ENCODE measurements around the gene TYMS. TPM values are rescaled to one million over a fixed set of nuclear protein-coding genes. Genes with fewer than 3 reads are reported as not detected.

Gene TYMS
- total and polyA plus RNA-seq, 8 donors, result 1.3 to 6.9 (median 2.8) TPM

GRCh38 chr18:655445-655844 lies 2.0 kb upstream of the TYMS start:
- no peak overlapping the region for H3K4me3 ChIP-seq
- FAIRE-seq, result no peak

GRCh38 chr18:658001-658946 lies 821 bp downstream of the TYMS start:
- no peak for FAIRE-seq
- peak; percentile 88 to 96 (median 92) for ATAC-seq
- Histone ChIP-seq H3K9me3 (no peaks in the 10 kb centered on the region), H3K36me3 (no peaks in the 10 kb centered on the region), H3K4me1 (no peaks in the 10 kb centered on the region), H3K27ac (no peak overlapping the region), H3K4me3 (peak overlapping the region; percentile 58 to 84 (median 72)), H3K27me3 (no peaks in the 10 kb centered on the region)
- no peak for TF ChIP-seq CTCF (IDR thresholded peaks at IDR 0.05)
- WGBS, 2 donors, result 3 to 4% methylated on average over 65 to 72 of the region's 72 CpGs
- DNase-seq, result peak; percentile 78 to 88 (median 84)
- intact Hi-C loops (cut with DNase I), result no loop called here

More at GRCh38 chr18:655445-655844, 2.0 kb upstream of the TYMS start:
- Histone ChIP-seq H3K9me3 (no peaks in the 10 kb centered on the region), H3K4me1 (no peaks in the 10 kb centered on the region), H3K27me3 (no peaks in the 10 kb centered on the region), H3K27ac (no peak overlapping the region), H3K36me3 (no peaks in the 10 kb centered on the region)
- no peak for ATAC-seq
- WGBS, 2 donors, result 79 to 83% methylated on average over 6 of the region's 6 CpGs
- intact Hi-C loops (cut with DNase I), result no loop called here
- no peak for TF ChIP-seq CTCF (IDR thresholded peaks at IDR 0.05)
- no peak for DNase-seq

GRCh38 chr18:658947-659533 lies 1.6 kb downstream of the TYMS start:
- WGBS, 2 donors, result 79 to 86% methylated on average over 10 of the region's 10 CpGs
- peak overlapping the region in 1 of 4 donors; percentile 84 for H3K4me3 ChIP-seq

GRCh38 chr18:659597-659996 lies 2.1 kb downstream of the TYMS start:
- H3K27me3 ChIP-seq, result no peaks in the 10 kb centered on the region
- ATAC-seq, result no peak
- 87 to 88% methylated on average over 6 of the region's 6 CpGs for WGBS, 2 donors
- no peak overlapping the region for H3K27ac ChIP-seq
- no peak for FAIRE-seq
- no peak for DNase-seq
- no peaks in the 10 kb centered on the region for H3K9me3 ChIP-seq
- H3K36me3 ChIP-seq, result no peaks in the 10 kb centered on the region
- no peaks in the 10 kb centered on the region for H3K4me1 ChIP-seq
- TF ChIP-seq CTCF (IDR thresholded peaks at IDR 0.05), result no peak
- H3K4me3 ChIP-seq, result no peak overlapping the region
- intact Hi-C loops (cut with DNase I), result no loop called here

More at GRCh38 chr18:658947-659533, 1.6 kb downstream of the TYMS start:
- TF ChIP-seq CTCF (IDR thresholded peaks at IDR 0.05), result no peak
- no peak for DNase-seq
- FAIRE-seq, result no peak
- Histone ChIP-seq H3K36me3 (no peaks in the 10 kb centered on the region), H3K27ac (no peak overlapping the region), H3K4me1 (no peaks in the 10 kb centered on the region), H3K27me3 (no peaks in the 10 kb centered on the region), H3K9me3 (no peaks in the 10 kb centered on the region)
- no peak for ATAC-seq
- intact Hi-C loops (cut with DNase I), result no loop called here
